Omental fat pad (tissue), 4 donors: ENCODE data around the gene IL4R. TPM values are rescaled to one million over a fixed set of nuclear protein-coding genes. Genes with fewer than 3 reads are reported as not detected.
A peak's percentile ranks its signal among the peaks of the same experiment; 100 is the strongest.

Experiments used
- ATAC-seq: fragments of 150-250 bp; one replicate; pipeline ENCODE4 v1.9.1; 2016; ENCODE audit warnings: mild to moderate bottlenecking, moderate library complexity; ENCODE audit not compliant: low FRiP score
- DNase-seq: peaks from one replicate; pipeline ENCODE4 v3.0.0-alpha.2; 2019; ENCODE audit warnings: low spot score
- total RNA-seq, 4 donors: library from RNA; depleted of rRNA; stranded (reverse); fragments of >200 nt; gene quantifications; one replicate each; pipeline ENCODE4 v1.1.0, GENCODE V29; 2016
- TF ChIP-seq, protein P1 (sequence below), 3 donors: fragments of 450-650 bp; IDR thresholded peaks; one replicate each; pipeline ENCODE4 v1.5.1; 2016 to 2017; ENCODE audit warnings: antibody characterized with exemption in 3 of 3, mild to moderate bottlenecking in 3 of 3, moderate library complexity in 2 of 3

IL4R gene
- total RNA-seq, 4 donors from 2014 or later, result 36.9 to 162 (median 47.3) TPM

DNA sequence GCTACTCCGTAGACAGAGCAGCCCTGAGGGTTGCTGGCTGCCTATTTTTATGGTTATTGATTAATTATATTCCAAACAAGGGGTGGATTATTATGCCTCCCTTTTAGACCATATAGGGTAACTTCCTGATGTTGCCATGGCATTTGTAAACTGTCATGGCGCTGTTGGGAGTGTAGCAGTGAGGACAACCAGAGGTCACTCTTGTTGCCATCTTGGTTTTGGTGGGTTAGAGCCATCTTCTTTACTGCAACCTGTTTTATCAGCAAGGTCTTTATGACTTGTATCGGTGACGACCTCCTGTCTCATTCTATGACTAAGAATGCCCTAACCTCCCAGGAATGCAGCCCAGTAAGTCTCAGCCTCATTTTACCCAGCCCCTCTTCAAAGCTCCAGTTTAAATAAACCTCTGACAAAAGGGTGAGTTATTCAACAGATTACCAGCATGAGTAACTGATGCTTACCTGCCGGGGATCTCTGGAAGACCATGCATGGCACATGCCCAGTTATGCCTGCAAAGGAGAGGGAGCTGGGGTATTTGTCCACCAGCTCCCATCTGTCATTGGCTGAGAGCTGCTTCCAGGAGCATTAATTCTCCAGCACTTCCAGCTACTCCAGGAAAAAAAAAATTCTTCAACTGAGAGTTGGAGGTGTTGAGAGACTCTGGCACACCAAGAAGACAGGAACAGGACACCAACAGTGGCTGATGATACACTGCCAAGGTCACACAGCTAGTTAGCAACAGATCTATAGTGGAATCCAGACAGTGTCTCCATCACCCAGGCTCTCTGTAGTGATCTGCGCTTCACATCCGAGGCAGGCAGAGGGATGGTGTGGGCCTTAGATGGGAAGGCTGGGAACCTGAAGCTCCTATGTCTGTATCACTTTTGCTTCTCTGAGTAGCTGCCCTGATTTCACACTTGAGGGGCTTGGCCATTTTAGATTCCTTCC is 51.6 kb downstream of the IL4R start:
- TF ChIP-seq, protein P1, sequence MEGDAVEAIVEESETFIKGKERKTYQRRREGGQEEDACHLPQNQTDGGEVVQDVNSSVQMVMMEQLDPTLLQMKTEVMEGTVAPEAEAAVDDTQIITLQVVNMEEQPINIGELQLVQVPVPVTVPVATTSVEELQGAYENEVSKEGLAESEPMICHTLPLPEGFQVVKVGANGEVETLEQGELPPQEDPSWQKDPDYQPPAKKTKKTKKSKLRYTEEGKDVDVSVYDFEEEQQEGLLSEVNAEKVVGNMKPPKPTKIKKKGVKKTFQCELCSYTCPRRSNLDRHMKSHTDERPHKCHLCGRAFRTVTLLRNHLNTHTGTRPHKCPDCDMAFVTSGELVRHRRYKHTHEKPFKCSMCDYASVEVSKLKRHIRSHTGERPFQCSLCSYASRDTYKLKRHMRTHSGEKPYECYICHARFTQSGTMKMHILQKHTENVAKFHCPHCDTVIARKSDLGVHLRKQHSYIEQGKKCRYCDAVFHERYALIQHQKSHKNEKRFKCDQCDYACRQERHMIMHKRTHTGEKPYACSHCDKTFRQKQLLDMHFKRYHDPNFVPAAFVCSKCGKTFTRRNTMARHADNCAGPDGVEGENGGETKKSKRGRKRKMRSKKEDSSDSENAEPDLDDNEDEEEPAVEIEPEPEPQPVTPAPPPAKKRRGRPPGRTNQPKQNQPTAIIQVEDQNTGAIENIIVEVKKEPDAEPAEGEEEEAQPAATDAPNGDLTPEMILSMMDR (IDR thresholded peaks at IDR 0.05), result no peak
- peak; percentile 6 for ATAC-seq
- DNase-seq, result no peak

DNA sequence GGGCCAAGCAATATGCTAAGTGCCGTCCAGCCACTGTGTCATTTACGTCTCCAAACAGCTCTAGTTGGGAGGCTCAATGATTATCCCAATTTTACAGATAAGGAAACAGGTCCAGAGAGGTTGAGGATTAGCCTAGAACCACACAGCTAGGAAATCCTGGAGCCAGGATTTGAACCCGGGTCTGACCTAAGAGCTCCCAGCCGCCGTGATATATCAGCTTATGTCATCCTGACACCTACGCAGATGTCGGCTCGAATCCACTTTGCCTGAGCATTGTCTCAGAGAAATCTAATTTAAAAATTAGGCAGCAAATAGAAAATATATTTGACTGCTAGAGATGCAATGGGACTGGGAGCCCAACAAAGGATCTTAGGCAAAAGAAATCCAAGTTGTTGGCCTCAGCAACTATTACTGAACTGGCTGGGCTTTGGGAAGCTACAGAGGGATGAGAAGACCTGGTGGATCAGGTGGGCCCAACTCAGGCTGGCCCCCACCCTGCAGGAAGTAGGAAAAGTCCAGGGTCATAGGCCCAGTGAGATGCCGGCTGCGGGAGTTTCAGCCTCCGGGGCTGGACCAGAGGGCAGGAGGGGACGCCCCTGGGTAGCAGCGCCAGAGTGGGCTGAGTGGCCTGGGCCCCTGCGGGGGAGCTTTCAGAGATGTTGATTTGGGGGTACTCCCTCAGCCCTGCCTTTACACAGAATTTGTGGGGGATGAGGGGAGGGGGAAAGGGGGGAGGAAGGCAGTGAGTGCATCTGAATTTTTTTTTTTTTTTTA is 53.1 kb downstream of the IL4R start:
- no peak for ATAC-seq
- TF ChIP-seq, protein P1 (IDR thresholded peaks at IDR 0.05), result no peak
- DNase-seq, result no peak

DNA sequence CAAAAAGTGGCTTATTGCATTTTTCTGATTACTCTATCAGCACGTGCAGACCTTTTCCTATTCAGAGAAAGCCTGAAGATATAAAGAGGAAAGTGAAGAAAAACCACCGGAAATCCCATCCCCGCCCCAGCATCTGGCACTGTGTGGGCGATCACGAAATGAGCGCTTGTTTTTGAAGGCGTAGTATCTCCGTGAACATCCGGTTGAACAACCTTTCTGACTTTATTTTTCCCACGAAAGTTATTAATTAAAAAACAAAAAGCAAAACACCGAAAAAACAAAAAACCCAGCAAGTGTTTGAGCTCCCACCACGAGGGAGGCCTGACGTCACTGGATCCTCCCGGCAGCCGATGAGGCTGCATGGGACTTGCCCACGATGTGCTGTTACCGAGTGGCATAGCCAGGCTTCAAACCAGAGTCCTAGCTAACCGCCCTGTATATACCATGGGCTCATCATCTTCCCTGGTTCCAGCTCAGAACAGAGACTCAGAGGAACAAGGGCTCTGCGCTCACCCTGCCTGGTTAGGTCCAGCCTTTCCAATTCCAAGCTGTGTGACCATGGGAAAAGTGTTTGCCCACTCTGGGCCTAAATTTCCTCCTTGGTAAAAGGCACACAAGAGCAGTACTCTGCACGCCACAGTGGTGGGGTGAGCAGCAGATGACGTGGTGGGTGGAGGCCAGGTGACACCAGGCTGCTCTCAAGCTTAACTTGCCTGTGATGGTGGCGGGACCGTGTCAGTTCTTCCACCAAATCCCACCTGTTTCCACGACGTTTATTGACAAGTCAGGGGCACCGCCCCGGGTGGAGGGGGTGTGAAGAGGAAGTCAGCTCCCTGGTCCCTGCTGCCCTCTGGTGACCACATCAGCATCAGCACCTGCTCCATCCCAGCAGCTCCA is 53.9 kb downstream of the IL4R start:
- DNase-seq (peak; percentile 57), ATAC-seq (peak; percentile 27)
- TF ChIP-seq, protein P1 (IDR thresholded peaks at IDR 0.05), result no peak

DNA sequence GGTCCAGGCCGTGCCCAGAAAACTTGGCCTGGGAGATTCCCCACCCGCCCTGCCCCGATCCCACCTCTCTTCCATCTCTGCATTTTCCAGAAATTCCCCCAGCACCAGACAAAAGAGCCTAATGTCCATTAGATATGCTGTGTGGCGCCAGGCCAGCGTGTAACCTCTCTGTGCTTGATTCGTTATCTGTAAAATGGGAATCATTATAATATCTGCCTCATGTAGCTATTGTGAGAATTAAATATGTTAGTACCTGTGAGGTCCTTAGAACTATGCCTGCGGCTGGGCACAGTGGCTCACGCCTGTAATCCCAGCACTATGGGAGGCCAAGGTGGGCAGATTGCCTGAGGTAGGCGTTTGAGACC is 54.6 kb downstream of the IL4R start:
- TF ChIP-seq, protein P1 (IDR thresholded peaks at IDR 0.05), result no peak
- DNase-seq (peak; percentile 12), ATAC-seq (no peak)

GRCh38 chr16:27369806-27370205 is 56.0 kb downstream of the IL4R start:
- TF ChIP-seq, protein P1 (IDR thresholded peaks at IDR 0.05), result no peak
- ATAC-seq (no peak), DNase-seq (no peak)

GRCh38 chr16:27370318-27370717 is 56.5 kb downstream of the IL4R start:
- TF ChIP-seq, protein P1 (IDR thresholded peaks at IDR 0.05), result no peak
- no peak for ATAC-seq
- DNase-seq, result no peak
